K562 (cell line): Measurements from ENCODE around the gene WWOX. TPM values are rescaled to one million over a fixed set of nuclear protein-coding genes. Genes with fewer than 3 reads are reported as not detected.

Experiments used
- ARID1B ChIP-seq: fragments of 450-650 bp; IDR thresholded peaks from 2 replicates; pipeline ENCODE4 v1.6.1; 2016; ENCODE audit warnings: antibody characterized with exemption, mild to moderate bottlenecking, inconsistent platforms
- ARID4B ChIP-seq: sonication (generic); formaldehyde crosslinking; IDR thresholded peaks from 2 replicates; pipeline ENCODE4 v1.8.0; 2022; ENCODE audit warnings: mild to moderate bottlenecking, missing genetic modification reagents
- CREM ChIP-seq: IDR thresholded peaks from 2 replicates; pipeline ENCODE4 v1.6.1; 2014; ENCODE audit warnings: antibody characterized with exemption, low read depth
- EP300 ChIP-seq: IDR thresholded peaks from 2 replicates; pipeline ENCODE4 v1.6.1; 2012; ENCODE audit warnings: low read length, improper control_type of control experiment
- MTA2 ChIP-seq: fragments of 450-650 bp; IDR thresholded peaks from 2 replicates; pipeline ENCODE4 v1.6.1; 2016; ENCODE audit warnings: low read depth
- MTA3 ChIP-seq: fragments of 450-650 bp; formaldehyde crosslinking; IDR thresholded peaks from 2 replicates; pipeline ENCODE4 v1.6.1; 2017; ENCODE audit warnings: mild to moderate bottlenecking, borderline replicate concordance
- MYNN ChIP-seq, 2 experiments: sonication (generic); formaldehyde crosslinking in 1 of 2; IDR thresholded peaks; 2 replicates each; pipeline versions ENCODE4 v1.5.0 to v1.6.1; 2016 to 2020; ENCODE audit warnings: antibody characterized with exemption in 1 of 2, missing genetic modification reagents in 1 of 2
- NCOA6 ChIP-seq: fragments of 450-650 bp; IDR thresholded peaks from 2 replicates; pipeline ENCODE4 v1.6.1; 2017; ENCODE audit warnings: mild to moderate bottlenecking
- NR2C1 ChIP-seq, 2 experiments: fragments of 450-650 bp; IDR thresholded peaks; 2 replicates each; pipeline ENCODE4 v1.6.1; 2017; ENCODE audit warnings: mild to moderate bottlenecking in 2 of 2, antibody characterized with exemption in 1 of 2, inconsistent platforms in 1 of 2, missing compliant biosample characterization in 1 of 2, missing genetic modification characterization in 1 of 2
- SMAD4 ChIP-seq: fragments of 250-450 bp; sonication (Bioruptor Pico); conservative IDR thresholded peaks from 2 replicates; pipeline ENCODE4 v1.8.0; 2021; ENCODE audit warnings: inconsistent platforms, mild to moderate bottlenecking, moderate library complexity
- SPI1 ChIP-seq: IDR thresholded peaks from 2 replicates; pipeline ENCODE4 v1.6.1; 2011; ENCODE audit warnings: low read depth, low read length, control low read depth, borderline replicate concordance
- TEAD4 ChIP-seq, 2 experiments: sonication (generic) in 1 of 2; formaldehyde crosslinking in 1 of 2; IDR thresholded peaks; 2 replicates each; pipeline versions ENCODE4 v1.6.1 to v1.8.0; 2012 to 2022; ENCODE audit warnings: borderline replicate concordance in 1 of 2, inconsistent platforms in 1 of 2, low read length in 1 of 2, mild to moderate bottlenecking in 1 of 2, missing genetic modification reagents in 1 of 2
- ZNF134 ChIP-seq: fragments of 250-450 bp; sonication (Bioruptor Pico); conservative IDR thresholded peaks from 2 replicates; pipeline ENCODE4 v1.4.0; 2020
- ZNF232 ChIP-seq: sonication (generic); formaldehyde crosslinking; IDR thresholded peaks from 2 replicates; pipeline ENCODE4 v1.8.0; 2022; ENCODE audit warnings: mild to moderate bottlenecking, missing genetic modification reagents
- ZNF395 ChIP-seq: fragments of 200-800 bp; sonication (Bioruptor generic); IDR thresholded peaks from 2 replicates; pipeline ENCODE4 v1.6.1; 2017; ENCODE audit warnings: missing genetic modification characterization, missing compliant biosample characterization
- polyA plus RNA-seq, 8 experiments: library from polyadenylated mRNA; depleted of rRNA in 4 of 8; stranded (reverse) in 5 of 8; unstranded in 3 of 8; fragments of >200 nt; fragmentation: Nextera tagmentation in 2 of 8; fragmentation: Illumina TruSeq in 1 of 8; extraction: Ambion mirVana in 2 of 8; extraction: Trizol in 1 of 8; gene quantifications; 2 replicates each; pipeline versions ENCODE4 v1.2.1 to v1.2.3, GENCODE V29; 2011 to 2014; ENCODE audit warnings: inconsistent platforms in 1 of 8, missing spikeins in 1 of 8
- total RNA-seq, 7 experiments: library from RNA; depleted of rRNA in 6 of 7; stranded (reverse); fragments of >200 nt in 6 of 7; fragmentation: Illumina TruSeq in 2 of 7; extraction: Trizol in 2 of 7; gene quantifications; 2 replicates each; pipeline versions ENCODE4 v1.2.1 to v1.2.3, GENCODE V29; 2011 to 2021; ENCODE audit warnings: low replicate concordance in 1 of 7
- TF ChIP-seq, protein P1 (sequence below): sonication (generic); formaldehyde crosslinking; IDR thresholded peaks from 2 replicates; pipeline ENCODE4 v1.8.1; 2022; ENCODE audit warnings: missing genetic modification reagents
- TF ChIP-seq, protein P2 (sequence below): fragments of 450-650 bp; IDR thresholded peaks from 2 replicates; pipeline ENCODE4 v1.6.1; 2017; ENCODE audit warnings: antibody characterized with exemption, mild to moderate bottlenecking

WWOX gene
- total and polyA plus RNA-seq, 9 of the 15 experiments (the other 6 are each of a cell fraction or from before 2014, with no cell fraction given): 1.6 to 22.7 (median 8.1) TPM

DNA sequence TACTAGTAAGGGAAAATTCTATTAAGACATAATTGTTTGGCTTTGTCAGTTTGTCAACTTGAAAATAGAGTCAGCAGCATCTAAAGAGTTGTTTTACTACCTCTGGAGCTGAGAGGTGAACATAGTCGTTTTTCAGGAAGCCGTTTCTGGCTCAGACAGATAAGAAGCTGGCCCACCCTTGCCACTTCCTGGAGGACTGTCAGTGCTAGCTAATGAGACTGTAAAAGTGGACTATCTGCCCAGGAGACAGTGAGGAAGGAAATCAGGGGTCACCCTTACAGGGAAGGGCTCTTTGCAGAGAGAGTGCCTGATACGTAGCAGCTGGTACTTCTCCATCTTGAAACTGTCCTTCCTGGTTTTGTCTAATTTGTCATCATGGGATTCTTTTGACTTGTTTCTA, 328.7 kb downstream of the WWOX start (continued):
- TF ChIP-seq MYNN (IDR thresholded peaks at IDR 0.05) (0 out of 2 replicates have a peak, but pooled peaks have one; percentile 26), MYNN (CRISPR knock-in tag; IDR thresholded peaks at IDR 0.05) (no peak), ARID4B (CRISPR knock-in tag) (no peak), MTA3 (0 out of 2 replicates have a peak, but pooled peaks have one; percentile 33), NCOA6 (no peak), ZNF232 (CRISPR knock-in tag) (no peak), SPI1 (peak; percentile 55; the same call in 1 of the 2 replicates), MTA2 (peak; percentile 50), ARID1B (peak; percentile 85), CREM (0 out of 2 replicates have a peak, but pooled peaks have one; percentile 35), NR2C1 (IDR thresholded peaks at IDR 0.05) (no peak), NR2C1 (tag; IDR thresholded peaks at IDR 0.05) (peak; percentile 36; the same call in 1 of the 2 replicates), ZNF134 (no peak), EP300 (peak; percentile 75; the same call in 1 of the 2 replicates), ZNF395 (CRISPR knock-in tag) (no peak), TEAD4 (IDR thresholded peaks at IDR 0.05; ENCODE audit: low read length) (peak; percentile 58), TEAD4 (CRISPR knock-in tag; IDR thresholded peaks at IDR 0.05; ENCODE audit: borderline replicate concordance) (no peak), SMAD4 (CRISPR knock-in tag) (0 out of 2 replicates have a peak, but pooled peaks have one; percentile 44)
- TF ChIP-seq, protein P1, sequence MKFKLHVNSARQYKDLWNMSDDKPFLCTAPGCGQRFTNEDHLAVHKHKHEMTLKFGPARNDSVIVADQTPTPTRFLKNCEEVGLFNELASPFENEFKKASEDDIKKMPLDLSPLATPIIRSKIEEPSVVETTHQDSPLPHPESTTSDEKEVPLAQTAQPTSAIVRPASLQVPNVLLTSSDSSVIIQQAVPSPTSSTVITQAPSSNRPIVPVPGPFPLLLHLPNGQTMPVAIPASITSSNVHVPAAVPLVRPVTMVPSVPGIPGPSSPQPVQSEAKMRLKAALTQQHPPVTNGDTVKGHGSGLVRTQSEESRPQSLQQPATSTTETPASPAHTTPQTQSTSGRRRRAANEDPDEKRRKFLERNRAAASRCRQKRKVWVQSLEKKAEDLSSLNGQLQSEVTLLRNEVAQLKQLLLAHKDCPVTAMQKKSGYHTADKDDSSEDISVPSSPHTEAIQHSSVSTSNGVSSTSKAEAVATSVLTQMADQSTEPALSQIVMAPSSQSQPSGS (CRISPR knock-in tag): no peak
- TF ChIP-seq, protein P2, sequence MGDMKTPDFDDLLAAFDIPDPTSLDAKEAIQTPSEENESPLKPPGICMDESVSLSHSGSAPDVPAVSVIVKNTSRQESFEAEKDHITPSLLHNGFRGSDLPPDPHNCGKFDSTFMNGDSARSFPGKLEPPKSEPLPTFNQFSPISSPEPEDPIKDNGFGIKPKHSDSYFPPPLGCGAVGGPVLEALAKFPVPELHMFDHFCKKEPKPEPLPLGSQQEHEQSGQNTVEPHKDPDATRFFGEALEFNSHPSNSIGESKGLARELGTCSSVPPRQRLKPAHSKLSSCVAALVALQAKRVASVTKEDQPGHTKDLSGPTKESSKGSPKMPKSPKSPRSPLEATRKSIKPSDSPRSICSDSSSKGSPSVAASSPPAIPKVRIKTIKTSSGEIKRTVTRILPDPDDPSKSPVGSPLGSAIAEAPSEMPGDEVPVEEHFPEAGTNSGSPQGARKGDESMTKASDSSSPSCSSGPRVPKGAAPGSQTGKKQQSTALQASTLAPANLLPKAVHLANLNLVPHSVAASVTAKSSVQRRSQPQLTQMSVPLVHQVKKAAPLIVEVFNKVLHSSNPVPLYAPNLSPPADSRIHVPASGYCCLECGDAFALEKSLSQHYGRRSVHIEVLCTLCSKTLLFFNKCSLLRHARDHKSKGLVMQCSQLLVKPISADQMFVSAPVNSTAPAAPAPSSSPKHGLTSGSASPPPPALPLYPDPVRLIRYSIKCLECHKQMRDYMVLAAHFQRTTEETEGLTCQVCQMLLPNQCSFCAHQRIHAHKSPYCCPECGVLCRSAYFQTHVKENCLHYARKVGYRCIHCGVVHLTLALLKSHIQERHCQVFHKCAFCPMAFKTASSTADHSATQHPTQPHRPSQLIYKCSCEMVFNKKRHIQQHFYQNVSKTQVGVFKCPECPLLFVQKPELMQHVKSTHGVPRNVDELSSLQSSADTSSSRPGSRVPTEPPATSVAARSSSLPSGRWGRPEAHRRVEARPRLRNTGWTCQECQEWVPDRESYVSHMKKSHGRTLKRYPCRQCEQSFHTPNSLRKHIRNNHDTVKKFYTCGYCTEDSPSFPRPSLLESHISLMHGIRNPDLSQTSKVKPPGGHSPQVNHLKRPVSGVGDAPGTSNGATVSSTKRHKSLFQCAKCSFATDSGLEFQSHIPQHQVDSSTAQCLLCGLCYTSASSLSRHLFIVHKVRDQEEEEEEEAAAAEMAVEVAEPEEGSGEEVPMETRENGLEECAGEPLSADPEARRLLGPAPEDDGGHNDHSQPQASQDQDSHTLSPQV: peak; percentile 55; the same call in 1 of the 2 replicates
